Upper lobe of left lung (tissue), 6 donors: Measurements from ENCODE around the gene METAP1. TPM values are rescaled to one million over a fixed set of nuclear protein-coding genes. Genes with fewer than 3 reads are reported as not detected.

ENCODE experiments used
- ATAC-seq, 2 donors: fragments of 200-7000 bp; cut with Tn5 transposase; one replicate each; pipeline ENCODE4 v1.9.1; 2022; ENCODE audit warnings: mild to moderate bottlenecking in 2 of 2, moderate library complexity in 2 of 2; ENCODE audit not compliant: low FRiP score in 2 of 2
- DNase-seq, 2 donors: peaks; one replicate each; pipeline ENCODE4 v3.0.0-alpha.2; 2019 to 2020
- H3K27ac ChIP-seq, 4 donors: fragments of 200-600 bp; sonication (generic); one replicate each; pipeline ENCODE4 v1.5.1; 2016 to 2019
- H3K27me3 ChIP-seq, 4 donors: fragments of 200-600 bp; sonication (generic); one replicate each; pipeline ENCODE4 v1.5.1; 2017 to 2019
- H3K36me3 ChIP-seq, 4 donors: fragments of 200-600 bp; sonication (generic); one replicate each; pipeline ENCODE4 v1.5.1; 2016 to 2019
- H3K4me1 ChIP-seq, 4 donors: fragments of 200-600 bp; sonication (generic); one replicate each; pipeline ENCODE4 v1.5.1; 2018 to 2019
- H3K4me3 ChIP-seq, 4 donors: fragments of 200-600 bp; sonication (generic); one replicate each; pipeline ENCODE4 v1.5.1; 2017 to 2019; ENCODE audit warnings: mild to moderate bottlenecking in 2 of 4, moderate library complexity in 1 of 4
- H3K9me3 ChIP-seq, 4 donors: fragments of 200-600 bp; sonication (generic); one replicate each; pipeline ENCODE4 v1.5.1; 2018 to 2019
- EP300 ChIP-seq, 4 donors: sonication (generic); formaldehyde crosslinking; IDR thresholded peaks; one replicate each; pipeline ENCODE4 v1.5.1; 2017; ENCODE audit warnings: antibody characterized with exemption in 4 of 4, control low read depth in 2 of 4
- POLR2A ChIP-seq, 4 donors: fragments of 450-650 bp; IDR thresholded peaks; one replicate each; pipeline ENCODE4 v1.5.1; 2016 to 2017; ENCODE audit warnings: antibody characterized with exemption in 4 of 4, mild to moderate bottlenecking in 2 of 4
- POLR2AphosphoS5 ChIP-seq, 2 donors: sonication (generic); formaldehyde crosslinking; IDR thresholded peaks; one replicate each; pipeline ENCODE4 v1.5.1; 2017; ENCODE audit warnings: antibody characterized with exemption in 2 of 2
- WGBS, 2 donors: methylation state at CpG; one replicate each; pipeline ENCODE4 v1.1.5; 2017 to 2018; 5-methylcytosine and 5-hydroxymethylcytosine counted together
- total RNA-seq, 6 donors: library from RNA; depleted of rRNA in 4 of 6; stranded (reverse); fragments of >200 nt in 4 of 6; gene quantifications; one replicate each; pipeline versions ENCODE4 v1.1.0 to v1.2.1, GENCODE V29; 2016 to 2021
- TF ChIP-seq, protein P1 (sequence below), 6 experiments: fragments of 450-650 bp in 4 of 6; fragments of 200-600 bp in 2 of 6; sonication (generic) in 2 of 6; IDR thresholded peaks; one replicate each; pipeline ENCODE4 v1.5.1; 2016 to 2019; ENCODE audit warnings: antibody characterized with exemption in 6 of 6
- donor health status: DM: no; HTN: no; CAD: no; lungs with moderate emphysema.
- donor health status: DM: no; HTN: yes; CAD: no; lungs with severe emphysema.

Gene METAP1
- total RNA-seq, 6 donors from 2014 or later: 16.8 to 46.1 (median 32.0) TPM

GRCh38 chr4:99008051-99008450, 12.5 kb downstream of the METAP1 start:
- 84 to 86% methylated on average over 2 of the region's 2 CpGs for WGBS, 2 donors
- TF ChIP-seq POLR2A (IDR thresholded peaks at IDR 0.05): no peak
- TF ChIP-seq POLR2AphosphoS5 (IDR thresholded peaks at IDR 0.05): no peak
- no peak for TF ChIP-seq EP300 (IDR thresholded peaks at IDR 0.05)
- TF ChIP-seq, protein P1, sequence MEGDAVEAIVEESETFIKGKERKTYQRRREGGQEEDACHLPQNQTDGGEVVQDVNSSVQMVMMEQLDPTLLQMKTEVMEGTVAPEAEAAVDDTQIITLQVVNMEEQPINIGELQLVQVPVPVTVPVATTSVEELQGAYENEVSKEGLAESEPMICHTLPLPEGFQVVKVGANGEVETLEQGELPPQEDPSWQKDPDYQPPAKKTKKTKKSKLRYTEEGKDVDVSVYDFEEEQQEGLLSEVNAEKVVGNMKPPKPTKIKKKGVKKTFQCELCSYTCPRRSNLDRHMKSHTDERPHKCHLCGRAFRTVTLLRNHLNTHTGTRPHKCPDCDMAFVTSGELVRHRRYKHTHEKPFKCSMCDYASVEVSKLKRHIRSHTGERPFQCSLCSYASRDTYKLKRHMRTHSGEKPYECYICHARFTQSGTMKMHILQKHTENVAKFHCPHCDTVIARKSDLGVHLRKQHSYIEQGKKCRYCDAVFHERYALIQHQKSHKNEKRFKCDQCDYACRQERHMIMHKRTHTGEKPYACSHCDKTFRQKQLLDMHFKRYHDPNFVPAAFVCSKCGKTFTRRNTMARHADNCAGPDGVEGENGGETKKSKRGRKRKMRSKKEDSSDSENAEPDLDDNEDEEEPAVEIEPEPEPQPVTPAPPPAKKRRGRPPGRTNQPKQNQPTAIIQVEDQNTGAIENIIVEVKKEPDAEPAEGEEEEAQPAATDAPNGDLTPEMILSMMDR (IDR thresholded peaks at IDR 0.05): no peak
- Histone ChIP-seq H3K9me3 (peaks cover 0 to 3% (median 0%) of the 10 kb centered on the region in 4 donors), H3K4me3 (no peak overlapping the region), H3K27me3 (no peaks in the 10 kb centered on the region), H3K27ac (no peak overlapping the region), H3K4me1 (no peaks in the 10 kb centered on the region), H3K36me3 (no peaks in the 10 kb centered on the region)
- no peak for DNase-seq
- no peak for ATAC-seq

DNA sequence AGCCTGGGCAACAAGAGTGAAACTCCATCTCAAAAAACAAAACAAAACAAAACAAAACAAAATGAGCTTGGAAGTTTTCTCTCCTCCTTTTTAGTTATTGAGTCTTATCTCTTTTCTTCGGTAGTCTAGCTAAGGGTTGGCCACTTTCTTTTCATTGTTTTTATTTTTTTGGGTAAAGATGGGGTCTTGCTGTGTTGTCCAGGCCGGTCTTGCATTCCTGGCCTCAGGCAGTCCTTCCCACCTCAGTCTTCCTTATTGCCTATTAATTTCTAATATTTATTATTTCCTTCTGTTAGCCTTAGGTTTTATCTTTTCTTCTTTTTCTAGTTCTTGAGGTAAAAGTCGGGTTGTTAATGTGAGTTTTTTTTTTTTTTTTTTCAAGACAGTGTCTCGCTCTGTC, 16.4 kb downstream of the METAP1 start:
- TF ChIP-seq, protein P1 (IDR thresholded peaks at IDR 0.05): no peak
- TF ChIP-seq POLR2AphosphoS5 (IDR thresholded peaks at IDR 0.05) (no peak), EP300 (IDR thresholded peaks at IDR 0.05) (no peak)
- DNase-seq (no peak), ATAC-seq (no peak)
- Histone ChIP-seq H3K4me1 (peaks cover 0 to 10% (median 2%) of the 10 kb centered on the region in 4 donors), H3K27ac (no peak overlapping the region), H3K9me3 (peaks cover 0 to 3% (median 0%) of the 10 kb centered on the region in 4 donors), H3K4me3 (no peak overlapping the region), H3K27me3 (no peaks in the 10 kb centered on the region), H3K36me3 (no peaks in the 10 kb centered on the region)
- WGBS, 2 donors: 74 to 98% methylated on average over 4 of the region's 4 CpGs

- Histone ChIP-seq H3K4me1 (peaks cover 0 to 10% (median 2%) of the 10 kb centered on the region in 4 donors), H3K9me3 (peaks cover 0 to 3% (median 0%) of the 10 kb centered on the region in 4 donors), H3K27ac (no peak overlapping the region), H3K27me3 (no peaks in the 10 kb centered on the region), H3K4me3 (no peak overlapping the region), H3K36me3 (no peaks in the 10 kb centered on the region)
- TF ChIP-seq EP300 (IDR thresholded peaks at IDR 0.05) (no peak), POLR2AphosphoS5 (IDR thresholded peaks at IDR 0.05) (no peak), POLR2A (IDR thresholded peaks at IDR 0.05) (no peak)
- TF ChIP-seq, protein P1 (IDR thresholded peaks at IDR 0.05): no peak
- DNase-seq (no peak), ATAC-seq (peak in 1 of 2 donors; percentile 53)
- 55 to 63% methylated on average over 4 of the region's 4 CpGs for WGBS, 2 donors
Observed at GRCh38 chr4:99013402-99013843, 17.9 kb downstream of the METAP1 start.

DNA sequence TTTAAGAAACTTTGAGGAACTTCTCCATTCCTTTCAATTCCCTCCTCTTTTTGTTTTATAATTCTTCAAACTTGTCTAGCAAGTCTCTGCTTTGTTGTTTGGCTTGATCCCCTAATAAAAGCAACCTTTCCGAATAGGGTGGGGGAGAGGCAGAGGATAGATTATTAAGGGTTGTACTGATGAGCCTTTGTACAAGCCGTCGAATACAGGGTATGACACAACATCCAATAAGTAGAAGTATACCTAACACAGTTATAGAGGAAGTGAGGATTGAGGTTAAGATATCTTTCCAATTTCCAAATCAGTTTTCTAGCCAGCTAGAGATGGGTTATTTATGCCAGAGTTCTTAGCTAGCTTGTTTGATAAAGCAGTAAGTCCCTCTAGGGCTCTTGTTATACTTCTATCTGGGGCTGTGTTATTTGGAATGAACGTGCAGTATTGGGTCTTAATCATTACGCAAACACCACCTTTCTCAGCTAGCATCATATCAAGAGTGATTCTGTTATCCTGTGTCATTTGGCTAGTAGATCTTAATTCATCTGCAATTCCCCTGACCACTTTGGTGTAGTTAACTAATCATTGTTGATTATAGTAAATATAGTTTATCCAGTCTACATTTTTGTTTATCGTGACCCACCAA, 18.5 kb downstream of the METAP1 start:
- no peak overlapping the region for H3K27ac ChIP-seq
- ATAC-seq (no peak), DNase-seq (no peak)
- peaks cover 0 to 10% (median 2%) of the 10 kb centered on the region in 4 donors for H3K4me1 ChIP-seq
- no peaks in the 10 kb centered on the region for H3K36me3 ChIP-seq
- H3K27me3 ChIP-seq: no peaks in the 10 kb centered on the region
- H3K4me3 ChIP-seq: no peak overlapping the region
- WGBS, 2 donors: 82 to 83% methylated on average over 6 of the region's 6 CpGs
- peaks cover 0 to 3% (median 0%) of the 10 kb centered on the region in 4 donors for H3K9me3 ChIP-seq
- no peak for TF ChIP-seq POLR2A (IDR thresholded peaks at IDR 0.05)

DNA sequence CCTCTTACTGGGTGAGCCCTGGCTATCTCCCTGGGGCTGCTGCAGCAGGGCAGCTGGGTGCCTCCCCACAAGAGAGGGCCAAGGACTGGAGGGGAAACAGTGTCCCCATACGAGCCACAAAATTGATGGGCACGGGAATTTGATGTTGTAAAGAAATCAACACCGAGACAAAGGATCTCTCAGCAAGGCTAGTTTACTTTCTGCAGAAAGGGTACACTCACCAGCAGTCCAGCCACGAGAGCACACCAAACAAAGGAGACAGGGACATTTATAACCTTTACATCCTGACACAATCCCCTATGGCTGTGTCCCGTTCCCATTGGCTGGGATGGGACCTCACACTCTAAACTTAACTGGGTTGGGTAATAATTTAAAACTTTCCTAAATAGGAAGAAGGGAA, 25.9 kb downstream of the METAP1 start:
- DNase-seq: no peak
- 95 to 99% methylated on average over 5 of the region's 5 CpGs for WGBS, 2 donors
- Histone ChIP-seq H3K27ac (no peak overlapping the region), H3K4me1 (peaks cover 3 to 16% (median 10%) of the 10 kb centered on the region in 4 donors), H3K36me3 (no peaks in the 10 kb centered on the region), H3K27me3 (no peaks in the 10 kb centered on the region), H3K9me3 (peaks cover 0 to 9% (median 0%) of the 10 kb centered on the region in 4 donors), H3K4me3 (no peak overlapping the region)
- TF ChIP-seq POLR2A (IDR thresholded peaks at IDR 0.05): no peak
- no peak for TF ChIP-seq EP300 (IDR thresholded peaks at IDR 0.05)
- TF ChIP-seq POLR2AphosphoS5 (IDR thresholded peaks at IDR 0.05): no peak
- TF ChIP-seq, protein P1 (IDR thresholded peaks at IDR 0.05): no peak
- ATAC-seq: no peak
